ENCODE measurements around the gene DMWD. TPM values are rescaled to one million over a fixed set of nuclear protein-coding genes. Genes with fewer than 3 reads are reported as not detected.
"Not testable (repeated sequence)": the region's sequence is repeated elsewhere in the genome, so short reads cannot be mapped to it uniquely, and the experiment has no call there.

DMWD gene
- total RNA-seq, 1 donor from 2014 or later, result 17.4 TPM

- ATAC-seq, result peak; percentile 9
Measured at GRCh38 chr19:45769821-45770191, 22.8 kb downstream of the DMWD start.

- peak; percentile 73 for ATAC-seq
Measured at GRCh38 chr19:45768984-45769782, 23.5 kb downstream of the DMWD start, which contains the start of gene SIX5. Gene SIX5 (minus strand): TSS chr19:45769252. CDS start chr19:45768844, 408 bp downstream.

GRCh38 chr19:45768655-45768983, 24.0 kb downstream of the DMWD start:
- no peak for ATAC-seq

GRCh38 chr19:45767881-45768654, 24.6 kb downstream of the DMWD start:
- no peak for ATAC-seq

GRCh38 chr19:45767410-45767880, 25.2 kb downstream of the DMWD start:
- ATAC-seq, result no peak

- ATAC-seq, result no peak
Measured at GRCh38 chr19:45766869-45767346, 25.7 kb downstream of the DMWD start.

GRCh38 chr19:45766296-45766868, 26.3 kb downstream of the DMWD start:
- ATAC-seq, result no peak

GRCh38 chr19:45765702-45766295, 26.8 kb downstream of the DMWD start:
- ATAC-seq, result no peak

GRCh38 chr19:45764945-45765701, 27.5 kb downstream of the DMWD start:
- ATAC-seq, result no peak

GRCh38 chr19:45764475-45764874, 28.2 kb downstream of the DMWD start:
- ATAC-seq, result no peak

- no peak for ATAC-seq
Measured at GRCh38 chr19:45763691-45764294, 28.9 kb downstream of the DMWD start.

- ATAC-seq, result no peak
Measured at GRCh38 chr19:45762870-45763631, 29.6 kb downstream of the DMWD start.

GRCh38 chr19:45761714-45762113, 30.9 kb downstream of the DMWD start:
- ATAC-seq, result no peak

GRCh38 chr19:45758921-45759320, 33.7 kb downstream of the DMWD start:
- no peak for ATAC-seq

GRCh38 chr19:45757695-45758094, 35.0 kb downstream of the DMWD start:
- ATAC-seq, result no peak

- ATAC-seq, result no peak
Measured at GRCh38 chr19:45754323-45754722, 38.3 kb downstream of the DMWD start.

- no peak for ATAC-seq
Measured at GRCh38 chr19:45753548-45753947, 39.1 kb downstream of the DMWD start.

- peak; percentile 93 for ATAC-seq
Measured at GRCh38 chr19:45752639-45753038, 40.0 kb downstream of the DMWD start.

GRCh38 chr19:45751483-45751882, 41.2 kb downstream of the DMWD start:
- not testable (repeated sequence) for ATAC-seq

- no peak for ATAC-seq
Measured at GRCh38 chr19:45747513-45747912, 45.1 kb downstream of the DMWD start.

- ATAC-seq, result no peak
Measured at GRCh38 chr19:45746866-45747265, 45.8 kb downstream of the DMWD start.

Measured in esophagus mucosa (tissue), 1 donor.